Stimulated activated CD8-positive, alpha-beta memory T cell treated with anti-CD3 and anti-CD28 coated beads, Interleukin-15, amount 100 ng/mL, for 48 hours (primary cell): ENCODE results near the gene GUCY2D.
"Not testable (repeated sequence)": the region's sequence is repeated elsewhere in the genome, so short reads cannot be mapped to it uniquely, and the experiment has no call there.

ENCODE experiments used
- DNase-seq, 2 donors: peaks; one replicate each; pipeline ENCODE4 v3.0.0-alpha.2; 2020; ENCODE audit warnings: low read depth in 2 of 2

GUCY2D gene

GRCh38 chr17:8001976-8002720 is at the start of gene GUCY2D:
GUCY2D (plus strand) TSS chr17:8002615; CDS start chr17:8003048, 433 bp downstream.
- DNase-seq, result no peak

GRCh38 chr17:7953266-7953665 is 49.1 kb upstream of the GUCY2D start:
- DNase-seq, result not testable (repeated sequence)

- no peak for DNase-seq
These were observed 46.8 kb upstream of the GUCY2D start for GRCh38 chr17:7955414-7956227.

GRCh38 chr17:7956228-7956965 is 46.0 kb upstream of the GUCY2D start:
- no peak for DNase-seq

- no peak for DNase-seq
These were observed 42.7 kb upstream of the GUCY2D start for GRCh38 chr17:7959503-7960253.

GRCh38 chr17:7961421-7961820 is 41.0 kb upstream of the GUCY2D start:
- no peak for DNase-seq

GRCh38 chr17:7967751-7968150 is 34.7 kb upstream of the GUCY2D start:
- no peak for DNase-seq

GRCh38 chr17:7969433-7969832 is 33.0 kb upstream of the GUCY2D start:
- DNase-seq, result no peak

- DNase-seq, result no peak
These were observed 30.8 kb upstream of the GUCY2D start for GRCh38 chr17:7971651-7972050.

GRCh38 chr17:7972131-7972785 is 30.2 kb upstream of the GUCY2D start:
- DNase-seq, result no peak

GRCh38 chr17:7974638-7975131 is 27.7 kb upstream of the GUCY2D start:
- DNase-seq, result no peak

GRCh38 chr17:7977039-7977438 is 25.4 kb upstream of the GUCY2D start:
- DNase-seq, result no peak

- no peak for DNase-seq
These were observed 24.6 kb upstream of the GUCY2D start for GRCh38 chr17:7977805-7978204.

GRCh38 chr17:7982173-7982572 is 20.2 kb upstream of the GUCY2D start:
- DNase-seq, result no peak

GRCh38 chr17:7982666-7983065 is 19.7 kb upstream of the GUCY2D start:
- DNase-seq, result no peak

- no peak for DNase-seq
These were observed 17.5 kb upstream of the GUCY2D start for GRCh38 chr17:7984904-7985303.

- DNase-seq, result no peak
These were observed 15.1 kb upstream of the GUCY2D start for GRCh38 chr17:7987112-7987893.

- DNase-seq, result peak in 1 of 2 donors; percentile 32
These were observed 13.7 kb upstream of the GUCY2D start for GRCh38 chr17:7988750-7989178.

GRCh38 chr17:7989781-7990655 is 12.4 kb upstream of the GUCY2D start:
- DNase-seq, result peak; percentile 83 to 85
